Caco-2 (cell line): ENCODE results near the gene RSPH6A. TPM values are rescaled to one million over a fixed set of nuclear protein-coding genes. Genes with fewer than 3 reads are reported as not detected.

ENCODE experiments used
- BruUV-seq: library from RNA; stranded (reverse); fragments of 400-500 nt; replicated peaks from 2 replicates; lab custom pipeline; 2021; lab: Mats Ljungman, UMichigan
- CTCF ChIA-PET: fragments of 300-600 bp; sonication (Branson Sonifier 250); formaldehyde crosslinking; loops from one replicate; lab custom pipeline; 2022; ENCODE audit warnings: antibody characterized with exemption; lab: Charles Lee
- POLR2A ChIA-PET: fragments of 300-600 bp; sonication (Branson Sonifier 250); formaldehyde crosslinking; loops from one replicate; lab custom pipeline; 2022; ENCODE audit warnings: antibody characterized with exemption; lab: Charles Lee
- DNase-seq, 2 experiments: peaks; one replicate each; pipeline versions ENCODE4 v3.0.0 to v3.0.0-alpha.2; 2020 to 2022
- H3K27me3 ChIP-seq: replicated peaks from 2 replicates; pipeline ENCODE4 v1.6.0; 2011; ENCODE audit warnings: low read length; ENCODE audit not compliant: control insufficient read depth, insufficient read depth
- H3K36me3 ChIP-seq: 2 replicates; pipeline ENCODE4 v1.5.1; 2011; ENCODE audit warnings: low read length; ENCODE audit not compliant: control insufficient read depth, insufficient read depth
- H3K4me1 ChIP-seq: fragments of 250-450 bp; sonication (Bioruptor Pico); 2 replicates; pipeline ENCODE4 v1.5.1; 2020; ENCODE audit warnings: mild to moderate bottlenecking
- H3K4me3 ChIP-seq: 2 replicates; pipeline ENCODE4 v1.5.1; 2011; ENCODE audit warnings: low read depth, mild to moderate bottlenecking, control low read depth, low read length
- H3K9me3 ChIP-seq: fragments of 250-450 bp; sonication (Bioruptor Pico); 2 replicates; pipeline ENCODE4 v1.5.1; 2020; ENCODE audit warnings: mild to moderate bottlenecking, moderate library complexity
- H3K27ac Mint-ChIP-seq: one replicate; pipeline ENCODE4 v1.8.0; 2022; ENCODE audit warnings: mixed read lengths; ENCODE audit not compliant: unreplicated experiment
- H3K27me3 Mint-ChIP-seq: one replicate; pipeline ENCODE4 v1.8.0; 2022; ENCODE audit warnings: mixed read lengths; ENCODE audit not compliant: insufficient read depth, unreplicated experiment
- H3K36me3 Mint-ChIP-seq: one replicate; pipeline ENCODE4 v1.8.0; 2022; ENCODE audit warnings: mild to moderate bottlenecking, mixed read lengths; ENCODE audit not compliant: insufficient read depth, unreplicated experiment
- H3K4me1 Mint-ChIP-seq: one replicate; pipeline ENCODE4 v1.8.0; 2022; ENCODE audit warnings: low read depth, mixed read lengths; ENCODE audit not compliant: unreplicated experiment
- H3K4me3 Mint-ChIP-seq: one replicate; pipeline ENCODE4 v1.8.0; 2022; ENCODE audit warnings: mild to moderate bottlenecking, moderate library complexity, mixed read lengths; ENCODE audit not compliant: unreplicated experiment
- H3K9me3 Mint-ChIP-seq: one replicate; pipeline ENCODE4 v1.8.0; 2022; ENCODE audit warnings: mixed read lengths; ENCODE audit not compliant: unreplicated experiment
- CTCF ChIP-seq, 2 experiments: fragments of 200-600 bp in 1 of 2; IDR thresholded peaks; 1 replicate in 1 of 2; 2 replicates in 1 of 2; pipeline versions ENCODE4 v1.5.1 to v1.8.0; 2011 to 2022; ENCODE audit warnings: antibody characterized with exemption in 1 of 2, control low read depth in 1 of 2, inconsistent platforms in 1 of 2, low read depth in 1 of 2, low read length in 1 of 2, mild to moderate bottlenecking in 1 of 2, moderate library complexity in 1 of 2; ENCODE audit not compliant: insufficient read depth in 1 of 2, severe bottlenecking in 1 of 2, unreplicated experiment in 1 of 2
- intact Hi-C: fragments of 100-400 bp; cut with micrococcal nuclease; formaldehyde crosslinking; loops from one replicate; pipeline ENCODE4 v1.10.0; 2022; ENCODE audit not compliant: unreplicated experiment
- total RNA-seq: library from RNA; stranded (reverse); gene quantifications from 2 replicates; pipeline ENCODE4 v1.2.3, GENCODE V29; 2022

RSPH6A gene
- total RNA-seq, 1 experiment from 2014 or later, result 0.23 TPM

- intact Hi-C loops, result no loop called here
- DNase-seq, result no peak
- Mint-ChIP-seq H3K36me3 (peaks cover 79% of the 10 kb centered on the region), H3K4me1 (peaks cover 6% of the 10 kb centered on the region), H3K9me3 (no peaks in the 10 kb centered on the region), H3K27ac (no peak overlapping the region), H3K27me3 (no peaks in the 10 kb centered on the region), H3K4me3 (no peak overlapping the region)
- H3K36me3 ChIP-seq, result peaks cover 6% of the 10 kb centered on the region
- no peaks in the 10 kb centered on the region for H3K9me3 ChIP-seq
- POLR2A ChIA-PET, result interaction anchor here (1.2 kb wide), 1 partner anchor 59 kb away, joined by 3 read pairs; no protein-coding TSS in a partner anchor
- no peaks in the 10 kb centered on the region for H3K4me1 ChIP-seq
- CTCF ChIA-PET, result interaction anchor here (0.6 kb wide), 1 partner anchor 53 kb away, joined by 3 read pairs; no protein-coding TSS in a partner anchor
- H3K4me3 ChIP-seq, result no peak overlapping the region
- TF ChIP-seq CTCF (IDR thresholded peaks at IDR 0.05; ENCODE audit: insufficient read depth in 1 of 2, low read depth in 1 of 2, low read length in 1 of 2, severe bottlenecking in 1 of 2, unreplicated experiment in 1 of 2), result no peak
- no TSS peak for BruUV-seq
- no peaks in the 10 kb centered on the region for H3K27me3 ChIP-seq
Measured at GRCh38 chr19:45824041-45824471, 8.9 kb upstream of the RSPH6A start.

- Mint-ChIP-seq H3K27me3 (no peaks in the 10 kb centered on the region), H3K36me3 (peaks cover 77% of the 10 kb centered on the region), H3K4me3 (no peak overlapping the region), H3K9me3 (no peaks in the 10 kb centered on the region), H3K4me1 (peaks cover 7% of the 10 kb centered on the region), H3K27ac (no peak overlapping the region)
- BruUV-seq, result no TSS peak
- no peak for DNase-seq
- no peaks in the 10 kb centered on the region for H3K4me1 ChIP-seq
- peaks cover 4% of the 10 kb centered on the region for H3K36me3 ChIP-seq
- intact Hi-C loops, result no loop called here
- H3K27me3 ChIP-seq, result no peaks in the 10 kb centered on the region
- CTCF ChIA-PET, result no interaction called here
- H3K4me3 ChIP-seq, result no peak overlapping the region
- H3K9me3 ChIP-seq, result no peaks in the 10 kb centered on the region
- no peak for TF ChIP-seq CTCF (IDR thresholded peaks at IDR 0.05; ENCODE audit: insufficient read depth in 1 of 2, low read depth in 1 of 2, low read length in 1 of 2, severe bottlenecking in 1 of 2, unreplicated experiment in 1 of 2)
- POLR2A ChIA-PET, result interaction anchor here (0.5 kb wide), 1 partner anchor 53 kb away, joined by 3 read pairs; no protein-coding TSS in a partner anchor
Measured at GRCh38 chr19:45823182-45823581, 8.1 kb upstream of the RSPH6A start.

- no peak for TF ChIP-seq CTCF (IDR thresholded peaks at IDR 0.05; ENCODE audit: insufficient read depth in 1 of 2, low read depth in 1 of 2, low read length in 1 of 2, severe bottlenecking in 1 of 2, unreplicated experiment in 1 of 2)
- CTCF ChIA-PET, result interaction anchor here (0.6 kb wide), 1 partner anchor 58 kb away, joined by 5 read pairs; no protein-coding TSS in a partner anchor
- Histone ChIP-seq H3K9me3 (no peaks in the 10 kb centered on the region), H3K4me3 (no peak overlapping the region), H3K36me3 (peaks cover 4% of the 10 kb centered on the region), H3K4me1 (peaks cover 3% of the 10 kb centered on the region; the same call in 1 of the 2 replicates), H3K27me3 (no peaks in the 10 kb centered on the region)
- no peak for DNase-seq
- Mint-ChIP-seq H3K27me3 (no peaks in the 10 kb centered on the region), H3K9me3 (no peaks in the 10 kb centered on the region), H3K4me1 (peaks cover 9% of the 10 kb centered on the region), H3K4me3 (no peak overlapping the region), H3K36me3 (peaks cover 77% of the 10 kb centered on the region), H3K27ac (no peak overlapping the region)
- intact Hi-C loops, result no loop called here
- BruUV-seq, result no TSS peak
- POLR2A ChIA-PET, result interaction anchor here (0.5 kb wide), 1 partner anchor 53 kb away, joined by 3 read pairs; no protein-coding TSS in a partner anchor
Measured at GRCh38 chr19:45822716-45823115, 7.6 kb upstream of the RSPH6A start.
